ENCODE measurements around the gene RARB. TPM values are rescaled to one million over a fixed set of nuclear protein-coding genes. Genes with fewer than 3 reads are reported as not detected.

RARB gene
- total RNA-seq, 4 donors from 2014 or later = 13.1 to 45.8 (median 25.3) TPM

DNA sequence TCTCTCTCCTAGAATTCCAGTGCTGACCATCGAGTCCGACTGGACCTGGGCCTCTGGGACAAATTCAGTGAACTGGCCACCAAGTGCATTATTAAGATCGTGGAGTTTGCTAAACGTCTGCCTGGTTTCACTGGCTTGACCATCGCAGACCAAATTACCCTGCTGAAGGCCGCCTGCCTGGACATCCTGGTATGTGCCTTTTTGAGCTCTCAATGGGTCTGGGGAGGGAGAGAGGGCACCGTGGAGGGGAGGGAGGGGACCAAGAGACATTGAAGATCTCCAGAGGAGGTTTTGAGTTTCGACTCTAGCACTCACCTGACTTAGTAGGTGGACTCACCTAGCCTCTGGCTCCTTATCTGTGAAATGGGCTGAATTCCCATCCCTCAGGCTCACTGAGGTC lies 152.5 kb downstream of the RARB start:
- 91 to 96% methylated on average over 3 to 8 of the region's 8 CpGs for WGBS, 2 donors (ENCODE audit: low coverage in 1 of 2)
- Histone ChIP-seq H3K36me3 (peaks cover 0 to 70% of the 10 kb centered on the region in 2 donors), H3K27me3 (no peaks in the 10 kb centered on the region), H3K4me3 (no peak overlapping the region), H3K4me1 (no peaks in the 10 kb centered on the region), H3K9me3 (no peaks in the 10 kb centered on the region), H3K27ac (no peak overlapping the region)
- ATAC-seq = no peak
- TF ChIP-seq EP300 (IDR thresholded peaks at IDR 0.05) (no peak), POLR2AphosphoS5 (IDR thresholded peaks at IDR 0.05) (no peak), POLR2A (IDR thresholded peaks at IDR 0.05) (no peak)
- TF ChIP-seq, protein P1, sequence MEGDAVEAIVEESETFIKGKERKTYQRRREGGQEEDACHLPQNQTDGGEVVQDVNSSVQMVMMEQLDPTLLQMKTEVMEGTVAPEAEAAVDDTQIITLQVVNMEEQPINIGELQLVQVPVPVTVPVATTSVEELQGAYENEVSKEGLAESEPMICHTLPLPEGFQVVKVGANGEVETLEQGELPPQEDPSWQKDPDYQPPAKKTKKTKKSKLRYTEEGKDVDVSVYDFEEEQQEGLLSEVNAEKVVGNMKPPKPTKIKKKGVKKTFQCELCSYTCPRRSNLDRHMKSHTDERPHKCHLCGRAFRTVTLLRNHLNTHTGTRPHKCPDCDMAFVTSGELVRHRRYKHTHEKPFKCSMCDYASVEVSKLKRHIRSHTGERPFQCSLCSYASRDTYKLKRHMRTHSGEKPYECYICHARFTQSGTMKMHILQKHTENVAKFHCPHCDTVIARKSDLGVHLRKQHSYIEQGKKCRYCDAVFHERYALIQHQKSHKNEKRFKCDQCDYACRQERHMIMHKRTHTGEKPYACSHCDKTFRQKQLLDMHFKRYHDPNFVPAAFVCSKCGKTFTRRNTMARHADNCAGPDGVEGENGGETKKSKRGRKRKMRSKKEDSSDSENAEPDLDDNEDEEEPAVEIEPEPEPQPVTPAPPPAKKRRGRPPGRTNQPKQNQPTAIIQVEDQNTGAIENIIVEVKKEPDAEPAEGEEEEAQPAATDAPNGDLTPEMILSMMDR (IDR thresholded peaks at IDR 0.05) = no peak

DNA sequence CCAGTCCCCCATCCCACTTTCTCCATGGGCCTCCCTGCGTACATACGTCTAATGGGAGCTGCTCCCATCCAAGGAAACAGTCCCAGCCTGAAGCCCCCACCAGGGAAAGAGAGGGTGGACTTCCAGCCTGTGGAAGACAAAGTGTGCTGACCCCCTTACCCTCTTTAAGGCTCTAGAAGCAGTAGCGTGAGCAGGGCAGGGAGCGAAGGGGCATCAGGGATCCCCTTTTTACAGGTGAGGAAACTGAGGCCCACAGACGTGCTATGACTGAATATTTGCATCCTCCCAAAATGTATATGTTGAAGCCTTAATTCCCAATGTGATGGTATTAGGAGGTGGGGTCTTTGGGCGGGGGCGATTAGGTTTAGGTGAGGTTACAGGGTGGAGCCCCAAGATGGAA lies 153.3 kb downstream of the RARB start:
- WGBS, 2 donors (ENCODE audit: low coverage in 1 of 2) = 100% methylated on average over 2 to 3 of the region's 7 CpGs
- ATAC-seq = no peak

DNA sequence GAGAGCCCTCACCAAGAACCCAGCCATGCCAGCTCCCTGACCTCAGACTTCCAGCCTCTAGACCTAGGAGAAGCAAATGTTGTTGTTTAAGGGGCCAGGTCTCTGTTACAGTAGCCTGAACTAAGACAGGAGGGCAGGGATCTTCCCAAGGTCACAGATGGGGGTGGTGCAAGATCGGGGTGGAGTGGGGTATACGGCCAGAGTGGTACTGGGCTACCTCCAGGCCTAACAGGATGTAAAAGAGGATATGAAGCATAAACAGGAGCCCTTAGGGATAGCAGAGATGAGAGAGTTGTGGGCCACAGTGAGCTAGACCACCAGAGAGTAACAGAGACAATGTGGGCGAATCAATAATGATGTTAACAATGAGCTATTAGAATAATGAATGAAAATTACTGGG lies 153.8 kb downstream of the RARB start:
- ATAC-seq = no peak
- peaks cover 0 to 3% (median 0%) of the 10 kb centered on the region in 3 donors for H3K4me1 ChIP-seq
- peaks cover 0 to 61% of the 10 kb centered on the region in 2 donors for H3K36me3 ChIP-seq
- 90% methylated on average over 2 of the region's 3 CpGs for WGBS, 2 donors (ENCODE audit: low coverage in 1 of 2)
- no peak overlapping the region for H3K27ac ChIP-seq
- H3K4me3 ChIP-seq = no peak overlapping the region
- H3K9me3 ChIP-seq = no peaks in the 10 kb centered on the region
- H3K27me3 ChIP-seq = no peaks in the 10 kb centered on the region
- TF ChIP-seq EP300 (IDR thresholded peaks at IDR 0.05) (no peak), POLR2A (IDR thresholded peaks at IDR 0.05) (no peak), POLR2AphosphoS5 (IDR thresholded peaks at IDR 0.05) (no peak)
- TF ChIP-seq, protein P1 (IDR thresholded peaks at IDR 0.05) = no peak

More for the DNA sequence above, 153.3 kb downstream of the RARB start:
- H3K36me3 ChIP-seq = peaks cover 0 to 62% of the 10 kb centered on the region in 2 donors
- no peak overlapping the region for H3K4me3 ChIP-seq
- no peaks in the 10 kb centered on the region for H3K4me1 ChIP-seq
- TF ChIP-seq EP300 (IDR thresholded peaks at IDR 0.05) (no peak), POLR2A (IDR thresholded peaks at IDR 0.05) (no peak)
- no peak overlapping the region for H3K27ac ChIP-seq
- no peaks in the 10 kb centered on the region for H3K27me3 ChIP-seq
- no peaks in the 10 kb centered on the region for H3K9me3 ChIP-seq

DNA sequence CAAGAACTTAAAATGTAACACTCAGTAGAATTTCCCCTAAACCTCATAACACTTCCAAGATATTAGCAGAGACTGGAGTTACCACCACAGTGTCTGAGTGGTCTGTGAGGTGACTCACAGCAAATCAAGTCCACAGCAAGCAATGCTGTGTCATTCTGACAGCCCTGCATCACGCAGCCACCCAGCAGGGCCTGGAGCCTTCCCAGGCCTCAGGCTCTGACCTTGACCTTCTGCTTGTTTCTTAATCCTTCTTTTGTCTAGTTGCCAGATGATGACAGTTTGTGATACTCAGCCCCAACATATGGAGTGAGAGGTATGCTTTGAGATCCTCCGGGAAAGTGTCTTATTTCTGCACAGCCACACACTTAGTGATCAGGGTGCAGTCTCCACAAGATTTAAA lies 154.2 kb downstream of the RARB start:
- H3K36me3 ChIP-seq = peaks cover 0 to 58% of the 10 kb centered on the region in 2 donors
- 100% methylated on average over 2 of the region's 2 CpGs; no CpG with 5 or more reads in 1 of the 2 donors for WGBS, 2 donors (ENCODE audit: low coverage in 1 of 2)
- H3K27ac ChIP-seq = no peak overlapping the region
- H3K27me3 ChIP-seq = no peaks in the 10 kb centered on the region
- ATAC-seq = no peak
- no peak for TF ChIP-seq POLR2A (IDR thresholded peaks at IDR 0.05)
- no peak for TF ChIP-seq POLR2AphosphoS5 (IDR thresholded peaks at IDR 0.05)
- TF ChIP-seq, protein P1 (IDR thresholded peaks at IDR 0.05) = no peak
- TF ChIP-seq EP300 (IDR thresholded peaks at IDR 0.05) = no peak
- H3K4me3 ChIP-seq = no peak overlapping the region
- H3K9me3 ChIP-seq = no peaks in the 10 kb centered on the region
- peaks cover 0 to 7% (median 0%) of the 10 kb centered on the region in 3 donors for H3K4me1 ChIP-seq

DNA sequence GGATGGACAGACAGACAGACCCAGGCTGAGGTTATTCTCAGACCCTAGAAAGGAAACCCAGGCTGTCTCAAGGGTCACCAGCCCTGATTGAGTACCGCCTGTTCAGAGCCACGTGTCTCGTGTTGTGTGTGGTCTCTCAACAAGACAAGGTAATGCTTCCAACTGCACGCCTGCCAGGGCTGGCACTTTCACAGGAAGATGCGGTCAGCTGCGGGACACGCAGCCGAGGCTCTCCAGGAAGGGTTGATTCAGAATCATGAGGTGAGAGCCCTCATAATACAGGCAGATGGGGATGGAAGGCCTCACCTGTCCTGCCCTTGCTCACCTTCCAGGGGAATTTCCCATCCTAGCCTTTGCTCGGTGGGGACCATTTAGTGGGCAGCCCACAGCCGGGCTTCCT lies 155.3 kb downstream of the RARB start:
- H3K27me3 ChIP-seq = no peaks in the 10 kb centered on the region
- H3K36me3 ChIP-seq = peaks cover 0 to 51% of the 10 kb centered on the region in 2 donors
- H3K4me1 ChIP-seq = peaks cover 0 to 11% (median 0%) of the 10 kb centered on the region in 3 donors
- ATAC-seq = no peak
- H3K9me3 ChIP-seq = no peaks in the 10 kb centered on the region
- no peak for TF ChIP-seq EP300 (IDR thresholded peaks at IDR 0.05)
- TF ChIP-seq POLR2AphosphoS5 (IDR thresholded peaks at IDR 0.05) = no peak
- no peak for TF ChIP-seq POLR2A (IDR thresholded peaks at IDR 0.05)
- TF ChIP-seq, protein P1 (IDR thresholded peaks at IDR 0.05) = no peak
- H3K4me3 ChIP-seq = no peak overlapping the region
- 92% methylated on average over 2 of the region's 10 CpGs; no CpG with 5 or more reads in 1 of the 2 donors for WGBS, 2 donors (ENCODE audit: low coverage in 1 of 2)
- H3K27ac ChIP-seq = no peak overlapping the region
